ENCODE results near the gene PPP1R7. TPM values are rescaled to one million over a fixed set of nuclear protein-coding genes. Genes with fewer than 3 reads are reported as not detected.

The PPP1R7 gene
- total and polyA plus RNA-seq, 9 of the 15 experiments (the other 6 are each of a cell fraction or from before 2014, with no cell fraction given): 37.5 to 75.0 (median 50.5) TPM

DNA sequence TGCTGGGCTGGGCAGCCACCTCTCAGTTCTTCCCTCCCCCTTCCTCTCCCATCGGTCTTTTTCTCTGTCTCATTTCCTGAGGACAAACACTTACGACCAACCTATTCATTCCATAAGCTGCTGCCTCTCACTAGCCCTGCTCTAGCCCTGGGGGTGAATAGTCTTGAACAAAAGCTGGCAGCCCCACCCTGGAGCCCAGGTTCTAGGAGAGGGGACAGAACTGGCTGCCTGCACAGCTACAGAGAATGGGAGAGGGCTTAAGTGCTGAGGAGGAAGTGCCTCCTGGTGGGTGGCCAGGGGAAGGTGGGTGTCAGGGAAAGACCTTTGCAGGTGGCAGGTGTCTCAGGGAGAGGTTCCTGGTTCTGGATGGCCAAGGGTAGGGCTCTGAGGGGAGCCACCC is 61.0 kb downstream of the PPP1R7 start (continued):
- TF ChIP-seq ZNF589 (CRISPR knock-in tag; IDR thresholded peaks at IDR 0.05; ENCODE audit: low read depth): no peak
- TF ChIP-seq, protein P1, sequence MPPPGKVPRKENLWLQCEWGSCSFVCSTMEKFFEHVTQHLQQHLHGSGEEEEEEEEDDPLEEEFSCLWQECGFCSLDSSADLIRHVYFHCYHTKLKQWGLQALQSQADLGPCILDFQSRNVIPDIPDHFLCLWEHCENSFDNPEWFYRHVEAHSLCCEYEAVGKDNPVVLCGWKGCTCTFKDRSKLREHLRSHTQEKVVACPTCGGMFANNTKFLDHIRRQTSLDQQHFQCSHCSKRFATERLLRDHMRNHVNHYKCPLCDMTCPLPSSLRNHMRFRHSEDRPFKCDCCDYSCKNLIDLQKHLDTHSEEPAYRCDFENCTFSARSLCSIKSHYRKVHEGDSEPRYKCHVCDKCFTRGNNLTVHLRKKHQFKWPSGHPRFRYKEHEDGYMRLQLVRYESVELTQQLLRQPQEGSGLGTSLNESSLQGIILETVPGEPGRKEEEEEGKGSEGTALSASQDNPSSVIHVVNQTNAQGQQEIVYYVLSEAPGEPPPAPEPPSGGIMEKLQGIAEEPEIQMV (tag; conservative IDR thresholded peaks at IDR 0.05; ENCODE audit: low read depth): no peak

DNA sequence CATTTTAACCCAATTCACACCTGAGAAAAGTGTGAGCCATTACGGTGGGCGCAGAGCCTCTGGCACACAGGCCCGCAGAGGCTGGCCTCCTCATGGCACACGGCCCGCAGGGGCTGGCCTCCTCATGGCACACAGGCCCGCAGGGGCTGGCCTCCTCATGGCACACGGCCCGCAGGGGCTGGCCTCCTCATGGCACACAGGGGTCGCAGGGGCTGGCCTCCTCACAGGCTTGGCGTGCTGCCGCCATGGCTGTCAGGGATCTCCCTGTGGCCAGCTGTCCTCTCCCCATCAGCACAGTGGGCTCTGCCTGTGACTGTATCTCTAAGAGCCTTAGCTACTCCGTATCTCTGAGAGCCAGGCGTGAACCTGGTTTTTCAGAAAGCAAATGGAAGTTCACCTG is 62.8 kb downstream of the PPP1R7 start:
- Histone ChIP-seq H3K27me3 (ENCODE audit: control insufficient read depth in 2 of 2, insufficient read depth in 2 of 2, low read length in 2 of 2) (peaks cover 7 to 58% of the 10 kb centered on the region in 2 experiments; a peak in 4 of 5 replicates), H3K4me1 (replicated peaks in 1 of 2; ENCODE audit: control insufficient read depth in 2 of 2, insufficient read depth in 2 of 2, low read length in 2 of 2) (peaks cover 0 to 38% of the 10 kb centered on the region in 2 experiments; a peak in 2 of 5 replicates), H2AFZ (ENCODE audit: low read depth, low read length) (no peak overlapping the region), H3K27ac (ENCODE audit: extremely low read depth, low read depth, low read length) (no peak overlapping the region), H3K9ac (ENCODE audit: insufficient read depth in 1 of 2, low read depth in 2 of 2, low read length in 2 of 2) (no peak overlapping the region), H3K9me3 (replicated peaks; ENCODE audit: control insufficient read depth, insufficient read depth, low read depth, low read length) (no peaks in the 10 kb centered on the region), H3K4me2 (ENCODE audit: insufficient read depth, low read length) (no peak overlapping the region), H4K20me1 (replicated peaks; ENCODE audit: control insufficient read depth, insufficient read depth, low read length) (peaks cover 5% of the 10 kb centered on the region; the same call in 1 of the 2 replicates), H3K36me3 (ENCODE audit: control insufficient read depth, insufficient read depth, low read length) (no peaks in the 10 kb centered on the region), H3K79me2 (ENCODE audit: control insufficient read depth, insufficient read depth, low read length) (no peaks in the 10 kb centered on the region), H3K4me3 (no peak overlapping the region), H3K9me1 (ENCODE audit: control insufficient read depth, insufficient read depth, low read length) (no peaks in the 10 kb centered on the region)
- ATAC-seq: no peak
- FAIRE-seq: no peak
- intact Hi-C loops (cut with micrococcal nuclease): no loop called here
- in situ Hi-C loops (cut with MboI): no loop called here
- no peak for DNase-seq (ENCODE audit: extremely low read depth in 1 of 4, low spot score in 3 of 4)
- 10% methylated on average over 10 of the region's 13 CpGs for WGBS (ENCODE audit: insufficient coverage, low coverage, missing lambda C conversion rate)
- ChIA-PET POLR2A (interaction anchor here (0.7 kb wide), 1 partner anchor 78 kb away, joined by 3 read pairs; no protein-coding TSS in a partner anchor), CTCF (ENCODE audit: low intra/inter-chr PET ratio) (no interaction called here)
- no TSS peak for BruUV-seq (replicated peaks)
- TF ChIP-seq CXXC5 (CRISPR knock-in tag; IDR thresholded peaks at IDR 0.05): no peak

Measured in K562 (cell line).